ENCODE results near the gene ABCB1. TPM values are rescaled to one million over a fixed set of nuclear protein-coding genes. Genes with fewer than 3 reads are reported as not detected.

Gene ABCB1
- total RNA-seq, 2 donors from 2014 or later = 22.2 to 136 TPM

- no peaks in the 10 kb centered on the region for H3K27me3 ChIP-seq
- H3K27ac ChIP-seq = no peak overlapping the region
- H3K9ac ChIP-seq (ENCODE audit: low read depth in 2 of 2, low read length in 2 of 2) = no peak overlapping the region
- no peaks in the 10 kb centered on the region for H3K9me3 ChIP-seq
- DNase-seq = no peak
- intact Hi-C loops (cut with DNase I) = loop anchor here (5.0 kb wide), 2 partner anchors 115 to 385 kb away; no protein-coding TSS in a partner anchor
- no peak overlapping the region for H3K4me3 ChIP-seq
- no peaks in the 10 kb centered on the region for H3K36me3 ChIP-seq
- H3K4me1 ChIP-seq = no peaks in the 10 kb centered on the region
- TF ChIP-seq, protein P1, sequence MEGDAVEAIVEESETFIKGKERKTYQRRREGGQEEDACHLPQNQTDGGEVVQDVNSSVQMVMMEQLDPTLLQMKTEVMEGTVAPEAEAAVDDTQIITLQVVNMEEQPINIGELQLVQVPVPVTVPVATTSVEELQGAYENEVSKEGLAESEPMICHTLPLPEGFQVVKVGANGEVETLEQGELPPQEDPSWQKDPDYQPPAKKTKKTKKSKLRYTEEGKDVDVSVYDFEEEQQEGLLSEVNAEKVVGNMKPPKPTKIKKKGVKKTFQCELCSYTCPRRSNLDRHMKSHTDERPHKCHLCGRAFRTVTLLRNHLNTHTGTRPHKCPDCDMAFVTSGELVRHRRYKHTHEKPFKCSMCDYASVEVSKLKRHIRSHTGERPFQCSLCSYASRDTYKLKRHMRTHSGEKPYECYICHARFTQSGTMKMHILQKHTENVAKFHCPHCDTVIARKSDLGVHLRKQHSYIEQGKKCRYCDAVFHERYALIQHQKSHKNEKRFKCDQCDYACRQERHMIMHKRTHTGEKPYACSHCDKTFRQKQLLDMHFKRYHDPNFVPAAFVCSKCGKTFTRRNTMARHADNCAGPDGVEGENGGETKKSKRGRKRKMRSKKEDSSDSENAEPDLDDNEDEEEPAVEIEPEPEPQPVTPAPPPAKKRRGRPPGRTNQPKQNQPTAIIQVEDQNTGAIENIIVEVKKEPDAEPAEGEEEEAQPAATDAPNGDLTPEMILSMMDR (IDR thresholded peaks at IDR 0.05) = no peak
Observed at GRCh38 chr7:87507446-87507845, 93.2 kb downstream of the ABCB1 start.

DNA sequence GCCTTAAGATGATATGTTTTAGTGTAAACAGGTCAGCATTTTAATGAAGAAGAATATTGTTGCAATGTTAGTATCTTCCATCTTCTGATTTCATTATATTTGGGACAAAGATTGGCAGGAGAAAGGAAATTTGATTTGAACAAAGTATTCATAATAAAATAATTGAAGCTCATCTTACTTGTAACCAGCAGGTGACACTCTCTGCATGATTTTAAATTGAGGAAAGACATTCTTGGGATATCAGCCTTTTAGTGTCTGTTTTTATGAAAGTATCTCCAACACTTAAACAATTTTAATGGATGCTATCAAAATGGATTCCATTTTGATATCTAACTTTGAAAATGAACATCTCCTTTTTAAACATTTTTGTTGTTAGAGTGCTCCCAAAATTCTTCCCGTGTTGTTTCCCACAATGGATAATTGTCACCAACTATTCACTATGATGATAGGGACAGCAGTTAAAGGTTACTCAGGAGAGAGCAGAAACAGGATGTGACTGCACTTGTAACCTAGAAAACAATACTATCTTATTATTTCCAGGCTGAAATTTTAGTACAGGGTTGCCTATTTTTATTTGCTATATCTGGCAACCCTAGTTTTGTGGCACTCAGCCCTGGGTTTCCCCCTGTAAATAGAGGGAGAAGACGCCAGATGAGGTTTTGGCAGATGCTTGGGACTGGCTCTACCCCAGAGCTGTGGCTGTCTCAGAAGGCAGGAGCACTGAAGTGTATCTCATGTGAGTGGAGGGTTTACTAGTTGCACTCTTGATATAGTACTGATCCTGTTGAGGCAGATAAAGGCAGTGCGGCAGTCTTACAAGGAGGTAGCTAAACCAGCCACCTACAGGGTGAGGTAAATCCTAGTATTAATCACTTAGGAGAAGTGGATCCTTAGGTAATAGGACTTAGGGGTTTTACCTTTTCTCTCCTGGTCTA lies 94.2 kb downstream of the ABCB1 start:
- TF ChIP-seq, protein P1 (IDR thresholded peaks at IDR 0.05) = peak; percentile 25
- no peak overlapping the region for H3K4me3 ChIP-seq
- H3K27ac ChIP-seq = no peak overlapping the region
- no peaks in the 10 kb centered on the region for H3K36me3 ChIP-seq
- H3K27me3 ChIP-seq = no peaks in the 10 kb centered on the region
- H3K9me3 ChIP-seq = no peaks in the 10 kb centered on the region
- no peak overlapping the region for H3K9ac ChIP-seq (ENCODE audit: low read depth in 2 of 2, low read length in 2 of 2)
- H3K4me1 ChIP-seq = no peaks in the 10 kb centered on the region
- intact Hi-C loops (cut with DNase I) = loop anchor here (5.0 kb wide), 2 partner anchors 116 to 386 kb away; no protein-coding TSS in a partner anchor
- DNase-seq = no peak

DNA sequence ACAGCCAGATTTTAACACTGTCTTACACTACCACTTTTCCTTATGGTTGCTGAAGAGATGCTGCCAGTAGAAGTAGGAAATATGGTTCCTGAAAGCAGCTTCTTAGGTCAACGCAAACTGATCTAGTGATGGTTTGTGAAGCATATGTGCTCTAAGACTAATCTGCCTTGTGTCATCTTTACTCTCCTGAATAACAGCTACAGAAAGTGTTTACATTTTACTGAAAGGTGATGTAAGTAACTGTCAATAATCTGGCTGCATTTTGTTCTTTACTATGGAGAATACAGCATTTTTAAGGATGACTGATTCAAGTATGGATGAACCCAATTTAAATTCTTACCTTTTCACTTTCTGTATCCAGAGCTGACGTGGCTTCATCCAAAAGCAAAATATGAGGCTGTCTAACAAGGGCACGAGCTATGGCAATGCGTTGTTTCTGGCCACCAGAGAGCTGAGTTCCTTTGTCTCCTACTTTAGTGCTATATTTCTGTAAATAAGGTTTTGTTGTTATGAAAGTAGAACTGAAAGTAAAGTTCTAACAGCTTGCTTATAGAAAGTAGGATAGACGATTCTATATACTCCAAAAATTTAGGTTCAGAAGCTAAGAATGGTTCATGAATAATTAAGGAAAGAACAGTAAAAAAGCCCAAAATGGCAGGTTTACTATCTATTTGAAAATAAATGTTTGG lies 95.0 kb downstream of the ABCB1 start:
- H3K4me3 ChIP-seq = no peak overlapping the region
- TF ChIP-seq, protein P1 (IDR thresholded peaks at IDR 0.05) = no peak
- no peaks in the 10 kb centered on the region for H3K9me3 ChIP-seq
- no peaks in the 10 kb centered on the region for H3K27me3 ChIP-seq
- DNase-seq = no peak
- H3K9ac ChIP-seq (ENCODE audit: low read depth in 2 of 2, low read length in 2 of 2) = no peak overlapping the region
- H3K27ac ChIP-seq = no peak overlapping the region
- intact Hi-C loops (cut with DNase I) = loop anchor here (5.0 kb wide), 2 partner anchors 117 to 387 kb away; no protein-coding TSS in a partner anchor
- H3K4me1 ChIP-seq = no peaks in the 10 kb centered on the region
- H3K36me3 ChIP-seq = no peaks in the 10 kb centered on the region

DNA sequence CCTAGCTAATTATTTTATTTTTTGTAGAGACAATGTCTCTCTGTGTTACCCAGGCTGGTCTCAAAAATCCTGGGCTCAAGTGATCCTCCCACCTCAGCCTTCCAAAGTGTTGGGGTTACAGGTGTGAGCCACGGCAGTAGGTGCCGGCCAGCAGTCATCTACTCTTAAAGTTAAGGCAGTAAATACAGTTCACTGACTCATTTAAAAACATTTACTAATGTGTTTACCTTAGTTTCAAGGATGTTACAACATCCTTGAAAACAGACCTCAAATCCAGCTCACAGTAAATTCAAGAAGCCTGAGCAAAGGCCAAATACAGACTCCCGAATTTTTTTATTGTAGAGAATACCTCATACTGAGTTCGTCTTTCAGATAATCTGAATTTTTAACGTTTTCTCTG lies 95.6 kb downstream of the ABCB1 start:
- no peaks in the 10 kb centered on the region for H3K9me3 ChIP-seq
- H3K27ac ChIP-seq = no peak overlapping the region
- no peak for DNase-seq
- no peaks in the 10 kb centered on the region for H3K36me3 ChIP-seq
- H3K27me3 ChIP-seq = no peaks in the 10 kb centered on the region
- H3K4me1 ChIP-seq = no peaks in the 10 kb centered on the region
- TF ChIP-seq, protein P1 (IDR thresholded peaks at IDR 0.05) = no peak
- H3K4me3 ChIP-seq = no peak overlapping the region
- H3K9ac ChIP-seq (ENCODE audit: low read depth in 2 of 2, low read length in 2 of 2) = no peak overlapping the region
- intact Hi-C loops (cut with DNase I) = loop anchor here (5.0 kb wide), 2 partner anchors 117 to 387 kb away; no protein-coding TSS in a partner anchor

- no peak overlapping the region for H3K27ac ChIP-seq
- no peaks in the 10 kb centered on the region for H3K36me3 ChIP-seq
- H3K9ac ChIP-seq (ENCODE audit: low read depth in 2 of 2, low read length in 2 of 2) = no peak overlapping the region
- no peaks in the 10 kb centered on the region for H3K4me1 ChIP-seq
- intact Hi-C loops (cut with DNase I) = no loop called here
- TF ChIP-seq, protein P1 (IDR thresholded peaks at IDR 0.05) = no peak
- H3K9me3 ChIP-seq = no peaks in the 10 kb centered on the region
- no peak overlapping the region for H3K4me3 ChIP-seq
- no peaks in the 10 kb centered on the region for H3K27me3 ChIP-seq
- DNase-seq = no peak
Observed at GRCh38 chr7:87499494-87499893, 101.2 kb downstream of the ABCB1 start.
